SIG-M5 (cell line): ENCODE results near the gene CHN2.

Experiments used
- DNase-seq: peaks from one replicate; lab custom pipeline; 2025; lab: John Stamatoyannopoulos, UW

CHN2 gene

GRCh38 chr7:29285444-29285793 lies 90.8 kb downstream of the CHN2 start:
- peak; percentile 33 for DNase-seq

- no peak for DNase-seq
These were observed 91.3 kb downstream of the CHN2 start for GRCh38 chr7:29285861-29286260.

- DNase-seq = no peak
These were observed 92.8 kb downstream of the CHN2 start for GRCh38 chr7:29287366-29287765.

GRCh38 chr7:29288181-29289091 lies 93.9 kb downstream of the CHN2 start:
- DNase-seq = no peak

- DNase-seq = no peak
These were observed 94.8 kb downstream of the CHN2 start for GRCh38 chr7:29289156-29290021.

GRCh38 chr7:29290829-29291228 lies 96.3 kb downstream of the CHN2 start:
- DNase-seq = no peak

- no peak for DNase-seq
These were observed 97.4 kb downstream of the CHN2 start for GRCh38 chr7:29291723-29292618.

- DNase-seq = no peak
These were observed 98.5 kb downstream of the CHN2 start for GRCh38 chr7:29292886-29293658.

GRCh38 chr7:29296421-29296820 lies 101.8 kb downstream of the CHN2 start:
- DNase-seq = no peak

- no peak for DNase-seq
These were observed 102.8 kb downstream of the CHN2 start for GRCh38 chr7:29297194-29297890.

GRCh38 chr7:29299086-29299485 lies 104.5 kb downstream of the CHN2 start:
- DNase-seq = no peak

GRCh38 chr7:29300026-29300480 lies 105.5 kb downstream of the CHN2 start:
- no peak for DNase-seq

- DNase-seq = no peak
These were observed 106.1 kb downstream of the CHN2 start for GRCh38 chr7:29300649-29301048.

GRCh38 chr7:29302666-29303395 lies 108.3 kb downstream of the CHN2 start:
- no peak for DNase-seq

GRCh38 chr7:29304756-29305155 lies 110.2 kb downstream of the CHN2 start:
- no peak for DNase-seq

GRCh38 chr7:29306319-29306991 lies 111.9 kb downstream of the CHN2 start:
- no peak for DNase-seq

GRCh38 chr7:29308424-29308823 lies 113.8 kb downstream of the CHN2 start:
- no peak for DNase-seq

- no peak for DNase-seq
These were observed 114.7 kb downstream of the CHN2 start for GRCh38 chr7:29309041-29309854.
